Upper lobe of right lung (tissue), 1 donor: Measurements from ENCODE around the gene EGLN2. TPM values are rescaled to one million over a fixed set of nuclear protein-coding genes. Genes with fewer than 3 reads are reported as not detected.

Source experiments
- ATAC-seq: fragments of 200-7000 bp; cut with Tn5 transposase; one replicate; pipeline ENCODE4 v1.9.1; 2020; ENCODE audit warnings: mild to moderate bottlenecking, moderate library complexity
- DNase-seq: peaks from one replicate; pipeline ENCODE4 v3.0.0-alpha.2; 2020
- H3K27ac ChIP-seq: fragments of 200-600 bp; one replicate; pipeline ENCODE4 v1.8.0; 2022
- H3K27me3 ChIP-seq: fragments of 200-600 bp; one replicate; pipeline ENCODE4 v1.8.0; 2022; ENCODE audit warnings: mild to moderate bottlenecking
- H3K36me3 ChIP-seq: fragments of 200-600 bp; one replicate; pipeline ENCODE4 v1.8.0; 2022
- H3K4me1 ChIP-seq: fragments of 200-600 bp; one replicate; pipeline ENCODE4 v1.8.0; 2022
- H3K4me3 ChIP-seq: fragments of 200-600 bp; one replicate; pipeline ENCODE4 v1.8.0; 2022; ENCODE audit warnings: mild to moderate bottlenecking
- H3K9me3 ChIP-seq: fragments of 200-600 bp; one replicate; pipeline ENCODE4 v1.8.0; 2022
- CTCF ChIP-seq: fragments of 200-600 bp; IDR thresholded peaks from one replicate; pipeline ENCODE4 v1.8.0; 2022; ENCODE audit warnings: antibody characterized with exemption
- intact Hi-C: fragments of 100-400 bp; cut with DNase I; formaldehyde crosslinking; loops from one replicate; pipeline ENCODE4 v1.11.0; 2022
- total RNA-seq: library from RNA; stranded (reverse); fragmentation: NEBNext Ultra II Directional; extraction: Animal tissue kit (Norgen Biotek cat#: 25700); gene quantifications from one replicate; pipeline ENCODE4 v1.2.1, GENCODE V29; 2021
- donor health status: DM: no; HTN: yes; CAD: no; lungs with severe emphysema.

EGLN2 gene
- total RNA-seq, 1 donor from 2014 or later = 173 TPM

- ATAC-seq = no peak
- intact Hi-C loops = no loop called here
- Histone ChIP-seq H3K27ac (no peak overlapping the region), H3K9me3 (no peaks in the 10 kb centered on the region), H3K4me1 (no peaks in the 10 kb centered on the region), H3K27me3 (no peaks in the 10 kb centered on the region), H3K4me3 (no peak overlapping the region), H3K36me3 (peaks cover 9% of the 10 kb centered on the region)
- no peak for TF ChIP-seq CTCF
- DNase-seq = no peak
Measured at GRCh38 chr19:40785526-40785925, 13.5 kb upstream of the EGLN2 start.

- DNase-seq (no peak), ATAC-seq (peak; percentile 29)
- TF ChIP-seq CTCF = no peak
- Histone ChIP-seq H3K27ac (no peak overlapping the region), H3K4me3 (no peak overlapping the region), H3K4me1 (no peaks in the 10 kb centered on the region), H3K36me3 (peaks cover 9% of the 10 kb centered on the region), H3K9me3 (no peaks in the 10 kb centered on the region), H3K27me3 (no peaks in the 10 kb centered on the region)
- intact Hi-C loops = no loop called here
Measured at GRCh38 chr19:40786060-40787037, 12.6 kb upstream of the EGLN2 start.

GRCh38 chr19:40791349-40791748 lies 7.6 kb upstream of the EGLN2 start:
- intact Hi-C loops = no loop called here
- Histone ChIP-seq H3K9me3 (no peaks in the 10 kb centered on the region), H3K27ac (peak overlapping the region; percentile 78), H3K27me3 (no peaks in the 10 kb centered on the region), H3K4me3 (no peak overlapping the region), H3K4me1 (peaks cover 16% of the 10 kb centered on the region), H3K36me3 (no peaks in the 10 kb centered on the region)
- peak; percentile 93 for ATAC-seq
- DNase-seq = no peak
- no peak for TF ChIP-seq CTCF

GRCh38 chr19:40791996-40792395 lies 7.0 kb upstream of the EGLN2 start:
- Histone ChIP-seq H3K4me1 (peaks cover 16% of the 10 kb centered on the region), H3K27ac (peak overlapping the region; percentile 78), H3K9me3 (no peaks in the 10 kb centered on the region), H3K27me3 (no peaks in the 10 kb centered on the region), H3K36me3 (no peaks in the 10 kb centered on the region), H3K4me3 (no peak overlapping the region)
- no peak for DNase-seq
- no peak for ATAC-seq
- intact Hi-C loops = no loop called here
- TF ChIP-seq CTCF = no peak

GRCh38 chr19:40797166-40797962 lies 1.6 kb upstream of the EGLN2 start:
- intact Hi-C loops = no loop called here
- H3K36me3 ChIP-seq = peaks cover 19% of the 10 kb centered on the region
- peak overlapping the region; percentile 56 for H3K4me3 ChIP-seq
- no peaks in the 10 kb centered on the region for H3K9me3 ChIP-seq
- peak overlapping the region; percentile 91 for H3K27ac ChIP-seq
- TF ChIP-seq CTCF = no peak
- ATAC-seq = no peak
- peaks cover 40% of the 10 kb centered on the region for H3K4me1 ChIP-seq
- no peaks in the 10 kb centered on the region for H3K27me3 ChIP-seq
- no peak for DNase-seq
